ENCODE data around the gene KSR1. TPM values are rescaled to one million over a fixed set of nuclear protein-coding genes. Genes with fewer than 3 reads are reported as not detected.

KSR1 gene
- total and polyA plus RNA-seq, 9 of the 15 experiments (the other 6 are each of a cell fraction or from before 2014, with no cell fraction given) = 1.4 to 51.7 (median 18.4) TPM

GRCh38 chr17:27575096-27575911 lies 119.1 kb downstream of the KSR1 start (continued):
- TF ChIP-seq FOSL1 (tag; conservative IDR thresholded peaks at IDR 0.05) (peak; percentile 25; the same call in 1 of the 2 replicates), SMAD3 (CRISPR knock-in tag; conservative IDR thresholded peaks at IDR 0.05) (peak; percentile 95), SIN3B (IDR thresholded peaks at IDR 0.05; ENCODE audit: low read depth) (no peak), CXXC5 (CRISPR knock-in tag; IDR thresholded peaks at IDR 0.05) (peak; percentile 95), SMC3 (conservative IDR thresholded peaks at IDR 0.05; ENCODE audit: insufficient read depth, low read depth, low read length) (no peak), BRD4 (IDR thresholded peaks at IDR 0.05) (no peak), NFRKB (IDR thresholded peaks at IDR 0.05; ENCODE audit: low read depth) (peak; percentile 74; the same call in 1 of the 2 replicates), YY1 (IDR thresholded peaks at IDR 0.05; ENCODE audit: borderline replicate concordance in 1 of 3, control insufficient read depth in 1 of 3, extremely low read depth in 1 of 3, insufficient read depth in 3 of 3, insufficient read length in 1 of 3, insufficient replicate concordance in 2 of 3, low read depth in 1 of 3, low read length in 2 of 3) (peak in 1 of 3 experiments; percentile 26), IRF1 (CRISPR knock-in tag; IDR thresholded peaks at IDR 0.05; ENCODE audit: borderline replicate concordance) (no peak), ZNF41 (CRISPR knock-in tag; conservative IDR thresholded peaks at IDR 0.05) (peak; percentile 91), GATAD2B (IDR thresholded peaks at IDR 0.05; ENCODE audit: borderline replicate concordance) (no peak), ZNF311 (CRISPR knock-in tag; IDR thresholded peaks at IDR 0.05) (peak; percentile 98), ZNF407 (IDR thresholded peaks at IDR 0.05; ENCODE audit: low read depth) (no peak), ETV5 (CRISPR knock-in tag; IDR thresholded peaks at IDR 0.05; ENCODE audit: low read depth) (no peak), GTF2E2 (tag; IDR thresholded peaks at IDR 0.05) (no peak), THAP7 (CRISPR knock-in tag; IDR thresholded peaks at IDR 0.05) (no peak; the same call in 1 of the 2 replicates), MAFF (IDR thresholded peaks at IDR 0.05; ENCODE audit: low read length) (0 out of 2 replicates have a peak, but pooled peaks have one; percentile 2), ZNF583 (CRISPR knock-in tag; IDR thresholded peaks at IDR 0.05) (peak; percentile 98), SMARCA5 (IDR thresholded peaks at IDR 0.05) (no peak)
